ENCODE measurements around the gene CCDC51. TPM values are rescaled to one million over a fixed set of nuclear protein-coding genes. Genes with fewer than 3 reads are reported as not detected.
"Not testable (repeated sequence)": the region's sequence is repeated elsewhere in the genome, so short reads cannot be mapped to it uniquely, and the experiment has no call there.

Gene CCDC51
- total RNA-seq, 4 donors from 2014 or later = 23.4 to 33.3 (median 29.2) TPM

DNA sequence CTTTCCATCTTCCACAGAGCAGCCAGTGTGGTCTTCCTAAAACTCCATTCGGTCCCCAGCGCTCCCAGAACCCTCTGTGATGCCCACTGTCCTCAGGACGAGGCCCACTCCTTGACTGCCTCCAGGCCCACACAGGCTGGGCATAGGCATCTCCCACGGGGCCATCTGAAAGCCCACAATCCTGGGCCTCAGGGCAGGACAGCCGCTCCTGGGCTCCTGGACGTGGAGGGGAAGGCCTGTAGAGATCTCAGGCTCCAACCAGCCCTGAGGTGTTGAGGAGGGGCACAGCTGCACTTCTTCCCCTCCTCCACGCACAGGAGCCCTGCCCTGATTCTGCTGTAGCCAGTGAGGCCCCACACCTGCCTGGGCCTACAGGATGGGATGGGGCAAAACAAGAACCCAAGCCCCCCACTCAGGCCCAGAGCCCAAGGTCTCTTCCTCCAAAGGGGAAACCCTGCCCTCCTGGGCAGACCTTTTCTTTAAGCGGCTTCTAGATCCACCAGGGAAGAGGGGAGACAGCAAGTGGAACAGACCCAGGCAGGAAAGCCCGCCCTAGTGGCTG, 38.1 kb upstream of the CCDC51 start:
- Histone ChIP-seq H3K4me3 (no peak overlapping the region), H3K4me1 (peaks cover 0 to 10% (median 0%) of the 10 kb centered on the region in 4 donors), H3K9me3 (no peaks in the 10 kb centered on the region), H3K36me3 (peaks cover 0 to 32% (median 0%) of the 10 kb centered on the region in 3 donors), H3K27me3 (no peaks in the 10 kb centered on the region), H3K27ac (peak overlapping the region in 1 of 4 donors; percentile 62)
- TF ChIP-seq EP300 (IDR thresholded peaks at IDR 0.05) (no peak), POLR2A (IDR thresholded peaks at IDR 0.05) (no peak), CTCF (IDR thresholded peaks at IDR 0.05) (no peak)
- 73 to 76% methylated on average over 6 to 8 of the region's 9 CpGs for WGBS, 2 donors
- no peak for DNase-seq (ENCODE audit: low spot score in 2 of 2)

- no peaks in the 10 kb centered on the region for H3K27me3 ChIP-seq
- DNase-seq (ENCODE audit: low spot score in 2 of 2) = no peak
- H3K27ac ChIP-seq = no peak overlapping the region
- peaks cover 0 to 32% (median 0%) of the 10 kb centered on the region in 3 donors for H3K36me3 ChIP-seq
- WGBS, 2 donors = 85 to 90% methylated on average over 9 of the region's 9 CpGs
- no peak overlapping the region for H3K4me3 ChIP-seq
- peaks cover 0 to 18% (median 7%) of the 10 kb centered on the region in 4 donors for H3K4me1 ChIP-seq
- H3K9me3 ChIP-seq = no peaks in the 10 kb centered on the region
- TF ChIP-seq POLR2A (IDR thresholded peaks at IDR 0.05) = no peak
- TF ChIP-seq EP300 (IDR thresholded peaks at IDR 0.05) = no peak
- TF ChIP-seq CTCF (IDR thresholded peaks at IDR 0.05) = no peak
Measured at GRCh38 chr3:48476426-48477053, 36.6 kb upstream of the CCDC51 start.

- Histone ChIP-seq H3K9me3 (no peaks in the 10 kb centered on the region), H3K27ac (no peak overlapping the region), H3K4me3 (no peak overlapping the region), H3K27me3 (no peaks in the 10 kb centered on the region), H3K36me3 (peaks cover 0 to 36% (median 0%) of the 10 kb centered on the region in 3 donors), H3K4me1 (peaks cover 2 to 31% (median 20%) of the 10 kb centered on the region in 4 donors)
- no peak for DNase-seq (ENCODE audit: low spot score in 2 of 2)
- WGBS, 2 donors = 76 to 78% methylated on average over 11 of the region's 11 CpGs
- TF ChIP-seq POLR2A (IDR thresholded peaks at IDR 0.05) (no peak), EP300 (IDR thresholded peaks at IDR 0.05) (no peak), CTCF (IDR thresholded peaks at IDR 0.05) (no peak)
Measured at GRCh38 chr3:48475188-48475587, 35.3 kb upstream of the CCDC51 start.

- WGBS, 2 donors = 44 to 59% methylated on average over 4 of the region's 4 CpGs
- DNase-seq (ENCODE audit: low spot score in 2 of 2) = no peak
- no peak for TF ChIP-seq POLR2A (IDR thresholded peaks at IDR 0.05)
- no peak for TF ChIP-seq CTCF (IDR thresholded peaks at IDR 0.05)
- TF ChIP-seq EP300 (IDR thresholded peaks at IDR 0.05) = no peak
- Histone ChIP-seq H3K9me3 (no peaks in the 10 kb centered on the region), H3K27ac (peak overlapping the region in 1 of 4 donors; percentile 34), H3K4me3 (no peak overlapping the region), H3K27me3 (no peaks in the 10 kb centered on the region), H3K4me1 (peaks cover 2 to 37% (median 25%) of the 10 kb centered on the region in 4 donors), H3K36me3 (peaks cover 0 to 41% (median 0%) of the 10 kb centered on the region in 3 donors)
Measured at GRCh38 chr3:48474619-48475018, 34.7 kb upstream of the CCDC51 start.

DNA sequence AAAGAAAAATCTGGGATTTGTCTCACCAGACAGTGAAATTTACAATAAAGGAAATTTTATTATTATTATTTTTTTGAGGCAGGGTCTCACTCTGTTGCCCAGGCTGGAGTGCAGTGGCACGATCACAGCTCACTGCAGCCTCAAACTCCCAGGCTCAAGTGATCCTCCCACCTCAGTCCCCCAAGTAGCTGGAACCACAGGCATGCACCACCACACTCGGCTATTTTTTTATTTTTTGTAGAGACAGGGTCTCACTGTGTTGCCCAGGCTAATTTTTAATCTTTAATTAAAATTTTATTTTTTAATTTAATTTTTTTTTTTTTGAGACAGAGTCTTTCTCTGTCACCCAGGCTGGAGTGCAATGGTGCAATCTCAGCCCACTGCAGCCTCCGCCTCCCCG, 34.1 kb upstream of the CCDC51 start:
- not testable (repeated sequence) for DNase-seq (ENCODE audit: low spot score in 2 of 2); H3K27me3 ChIP-seq; H3K9me3 ChIP-seq; H3K4me3 ChIP-seq
- Histone ChIP-seq H3K4me1 (peaks cover 2 to 43% (median 30%) of the 10 kb centered on the region in 4 donors), H3K27ac (peak overlapping the region in 2 of 4 donors; percentile 98 to 100), H3K36me3 (peaks cover 0 to 41% (median 0%) of the 10 kb centered on the region in 3 donors)
- 88 to 91% methylated on average over 4 of the region's 4 CpGs for WGBS, 2 donors

Measured in tibial nerve (tissue), 4 donors.